ENCODE results near the gene PSMB7. TPM values are rescaled to one million over a fixed set of nuclear protein-coding genes. Genes with fewer than 3 reads are reported as not detected.

Gene PSMB7
- 100 to 1,000 TPM; 265 to 438 (median 354) TPM for total RNA-seq

- Histone ChIP-seq H3K36me3 (peaks cover 4 to 44% of the 10 kb centered on the region in 2 donors), H3K27me3 (no peaks in the 10 kb centered on the region), H3K4me3 (peak within 1 kb of the TSS; percentile 85 to 94 (median 88)), H3K27ac (peak within 1 kb of the TSS; percentile 86 to 90 (median 88)), H3K9me3 (no peaks in the 10 kb centered on the region), H3K4me1 (peaks cover 16 to 18% of the 10 kb centered on the region in 2 donors)
- TF ChIP-seq CTCF (IDR thresholded peaks at IDR 0.05 in 4 of 5, conservative IDR thresholded peaks at IDR 0.05 in 1 of 5) (peak; percentile 72 to 93 (median 84)), POLR2A (IDR thresholded peaks at IDR 0.05) (peak; percentile 83 to 94)
- intact Hi-C loops (cut with DNase I; ENCODE audit: low total_unique reads) (loop anchor here (2.0 to 10.0 kb wide), 2 partner anchors 16 to 480 kb away; partner anchors contain the start of gene DENND1A), in situ Hi-C loops (cut with MboI; ENCODE audit: low sequenced_read_pairs in 4 of 4) (no loop called here)
- ATAC-seq (peak; percentile 96 to 97), DNase-seq (peak; percentile 90 to 95)
Observed at GRCh38 chr9:124415102-124415851, at the start of gene PSMB7. PSMB7 (minus strand) TSS chr9:124415442; CDS start chr9:124415425, 17 bp downstream.

DNA sequence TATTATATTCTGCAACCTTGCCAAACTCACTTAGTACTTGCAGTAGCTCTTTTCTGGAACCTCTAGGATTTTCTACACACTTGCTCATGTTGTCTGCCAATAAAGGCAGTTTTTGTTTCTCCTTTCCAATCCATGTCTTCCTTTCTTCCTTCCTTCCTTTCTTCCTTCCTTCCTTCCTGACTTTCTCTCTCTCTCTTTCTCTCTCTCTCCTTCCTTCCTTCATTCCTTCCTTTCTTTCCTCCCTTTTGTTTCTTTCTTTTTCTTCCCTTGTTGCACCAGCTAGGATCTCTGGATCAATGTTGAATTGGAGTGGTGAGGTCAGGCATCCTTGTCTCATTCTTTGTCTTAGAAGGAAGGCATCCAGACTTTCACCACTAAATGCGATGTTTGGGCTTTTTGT lies 47.5 kb upstream of the PSMB7 start:
- intact Hi-C loops (cut with DNase I; ENCODE audit: low total_unique reads) (no loop called here), in situ Hi-C loops (cut with MboI; ENCODE audit: low sequenced_read_pairs in 4 of 4) (no loop called here)
- Histone ChIP-seq H3K36me3 (no peaks in the 10 kb centered on the region), H3K9me3 (no peaks in the 10 kb centered on the region), H3K4me1 (no peaks in the 10 kb centered on the region), H3K27ac (no peak overlapping the region), H3K4me3 (no peak overlapping the region), H3K27me3 (peaks cover 0 to 2% (median 0%) of the 10 kb centered on the region in 3 donors)
- no peak for DNase-seq
- no peak for TF ChIP-seq POLR2A (IDR thresholded peaks at IDR 0.05)
- no peak for TF ChIP-seq CTCF (IDR thresholded peaks at IDR 0.05 in 4 of 5, conservative IDR thresholded peaks at IDR 0.05 in 1 of 5)
- ATAC-seq, result no peak

DNA sequence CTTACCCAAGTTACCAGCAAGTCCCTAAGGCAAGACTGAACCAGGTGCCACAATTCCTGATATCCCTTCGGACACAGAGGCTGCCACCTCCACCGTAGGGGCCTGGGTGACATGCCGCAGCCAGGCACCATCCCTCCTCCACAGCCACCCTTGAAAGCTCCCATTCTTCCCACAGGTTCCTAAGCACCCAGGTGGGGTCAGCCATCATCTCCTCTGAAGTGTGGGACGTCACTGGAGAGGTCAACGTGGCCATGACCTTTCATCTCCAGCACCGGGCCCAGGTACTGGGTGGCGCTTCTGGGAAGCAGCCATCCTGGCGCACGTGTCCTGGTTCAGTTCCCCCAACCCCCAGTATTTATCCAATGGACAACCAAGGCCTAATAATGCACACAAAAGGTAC lies 43.2 kb upstream of the PSMB7 start:
- Histone ChIP-seq H3K4me3 (no peak overlapping the region), H3K36me3 (no peaks in the 10 kb centered on the region), H3K27ac (no peak overlapping the region), H3K4me1 (peaks cover 0 to 3% of the 10 kb centered on the region in 2 donors), H3K27me3 (peaks cover 0 to 12% (median 8%) of the 10 kb centered on the region in 3 donors), H3K9me3 (no peaks in the 10 kb centered on the region)
- intact Hi-C loops (cut with DNase I; ENCODE audit: low total_unique reads) (no loop called here), in situ Hi-C loops (cut with MboI; ENCODE audit: low sequenced_read_pairs in 4 of 4) (no loop called here)
- TF ChIP-seq CTCF (IDR thresholded peaks at IDR 0.05 in 4 of 5, conservative IDR thresholded peaks at IDR 0.05 in 1 of 5) (no peak), POLR2A (IDR thresholded peaks at IDR 0.05) (no peak)
- ATAC-seq (no peak), DNase-seq (no peak)

DNA sequence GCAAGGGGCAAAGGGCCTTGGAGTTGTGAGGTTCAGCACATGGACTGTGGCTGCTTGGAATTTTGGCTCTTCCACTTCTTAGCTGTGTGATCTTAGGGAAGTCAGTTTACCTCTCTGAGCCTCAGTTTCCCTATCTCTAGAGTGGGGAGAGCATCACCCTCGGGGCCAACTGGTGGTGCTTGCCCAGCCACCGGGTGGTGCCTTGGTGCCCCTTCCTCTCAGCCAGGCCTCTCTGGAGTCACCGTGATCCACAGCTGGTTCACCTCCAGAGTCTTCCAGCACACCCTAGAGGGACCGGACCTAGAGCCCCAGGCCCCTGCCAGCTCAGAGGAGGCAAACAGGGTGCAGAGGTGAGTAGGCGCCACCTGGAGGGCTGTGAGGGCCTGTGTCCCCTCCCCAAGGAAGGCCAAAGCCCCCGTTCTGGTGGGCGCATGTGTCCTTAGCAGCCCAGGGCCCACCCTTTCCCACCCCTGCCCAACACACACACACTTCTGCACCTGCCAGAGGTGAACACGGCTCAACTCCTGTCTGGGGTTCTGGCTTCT lies 42.7 kb upstream of the PSMB7 start:
- in situ Hi-C loops (cut with MboI; ENCODE audit: low sequenced_read_pairs in 4 of 4), result no loop called here
- no peak overlapping the region for H3K27ac ChIP-seq
- no peaks in the 10 kb centered on the region for H3K9me3 ChIP-seq
- TF ChIP-seq POLR2A (IDR thresholded peaks at IDR 0.05) (no peak), CTCF (IDR thresholded peaks at IDR 0.05 in 4 of 5, conservative IDR thresholded peaks at IDR 0.05 in 1 of 5) (no peak)
- H3K27me3 ChIP-seq, result peaks cover 3 to 14% (median 9%) of the 10 kb centered on the region in 3 donors
- no peaks in the 10 kb centered on the region for H3K36me3 ChIP-seq
- no peak for ATAC-seq
- no peak for DNase-seq
- H3K4me3 ChIP-seq, result no peak overlapping the region
- peaks cover 0 to 4% of the 10 kb centered on the region in 2 donors for H3K4me1 ChIP-seq
- intact Hi-C loops (cut with DNase I; ENCODE audit: low total_unique reads), result no loop called here

Measured in gastrocnemius medialis (tissue), 4 donors.